Loucy (cell line): ENCODE measurements around the gene GALNT9.

Experiments used
- H2AFZ ChIP-seq: fragments of 200-600 bp; sonication (generic); 2 replicates; pipeline ENCODE4 v1.6.0; 2016; ENCODE audit warnings: antibody characterized with exemption, mild to moderate bottlenecking, low read length, moderate library complexity
- H3F3A ChIP-seq: fragments of 200-600 bp; 2 replicates; pipeline ENCODE4 v1.6.0; 2016; ENCODE audit warnings: antibody characterized with exemption, low read depth, mild to moderate bottlenecking
- H3K27me3 ChIP-seq: fragments of 200-600 bp; sonication (generic); 2 replicates; pipeline ENCODE4 v1.6.1; 2014; ENCODE audit warnings: low read length, mild to moderate bottlenecking; ENCODE audit not compliant: insufficient read depth, poor library complexity, severe bottlenecking
- H3K36me3 ChIP-seq: fragments of 200-600 bp; sonication (generic); 2 replicates; pipeline ENCODE4 v1.6.1; 2016; ENCODE audit warnings: low read length; ENCODE audit not compliant: insufficient read depth
- H3K4me1 ChIP-seq: fragments of 200-600 bp; sonication (generic); 2 replicates; pipeline ENCODE4 v1.5.1; 2014; ENCODE audit warnings: low read length, mild to moderate bottlenecking; ENCODE audit not compliant: insufficient read depth, poor library complexity, severe bottlenecking
- H3K4me2 ChIP-seq: fragments of 200-600 bp; sonication (generic); 2 replicates; pipeline ENCODE4 v1.6.0; 2014; ENCODE audit warnings: antibody characterized with exemption, low read length, low read depth, mild to moderate bottlenecking; ENCODE audit not compliant: poor library complexity, severe bottlenecking
- H3K4me3 ChIP-seq: fragments of 200-600 bp; sonication (generic); 2 replicates; pipeline ENCODE4 v1.5.1; 2014; ENCODE audit warnings: low read length, mild to moderate bottlenecking, mixed read lengths; ENCODE audit not compliant: poor library complexity, severe bottlenecking
- H3K79me2 ChIP-seq: fragments of 200-600 bp; sonication (generic); 2 replicates; pipeline ENCODE4 v1.6.1; 2014; ENCODE audit warnings: low read length; ENCODE audit not compliant: insufficient read depth
- H3K9ac ChIP-seq: fragments of 200-600 bp; sonication (generic); 2 replicates; pipeline ENCODE4 v1.6.0; 2014; ENCODE audit warnings: mild to moderate bottlenecking, low read depth, low read length, moderate library complexity; ENCODE audit not compliant: poor library complexity, severe bottlenecking
- H3K9me2 ChIP-seq: fragments of 200-600 bp; sonication (generic); replicated peaks from 2 replicates; pipeline ENCODE4 v1.6.1; 2016; ENCODE audit warnings: low read depth, low read length, mixed read lengths
- H3K9me3 ChIP-seq: fragments of 200-600 bp; sonication (generic); 2 replicates; pipeline ENCODE4 v1.6.1; 2014; ENCODE audit warnings: mild to moderate bottlenecking, antibody characterized with exemption, low read length, low read depth; ENCODE audit not compliant: insufficient read depth
- H4K20me1 ChIP-seq: fragments of 200-600 bp; sonication (generic); 2 replicates; pipeline ENCODE4 v1.6.0; 2014; ENCODE audit warnings: antibody characterized with exemption, low read length, mild to moderate bottlenecking; ENCODE audit not compliant: insufficient read depth, poor library complexity, severe bottlenecking
- CTCF ChIP-seq: fragments of 200-600 bp; sonication (generic); conservative IDR thresholded peaks from 2 replicates; pipeline ENCODE4 v1.5.1; 2014; ENCODE audit warnings: mild to moderate bottlenecking, antibody characterized with exemption, low read length
- EZH2phosphoT487 ChIP-seq: fragments of 200-600 bp; IDR thresholded peaks from 2 replicates; pipeline ENCODE4 v1.6.1; 2018; ENCODE audit warnings: antibody characterized with exemption, mild to moderate bottlenecking, moderate library complexity, borderline replicate concordance

GALNT9 gene

GRCh38 chr12:132323171-132324010 lies 6.0 kb downstream of the GALNT9 start:
- Histone ChIP-seq H3F3A (no peaks in the 10 kb centered on the region), H3K4me3 (no peak overlapping the region), H3K27me3 (no peaks in the 10 kb centered on the region), H4K20me1 (no peaks in the 10 kb centered on the region), H3K4me1 (peaks cover 19% of the 10 kb centered on the region), H3K9me2 (no peaks in the 10 kb centered on the region), H3K79me2 (no peaks in the 10 kb centered on the region), H3K4me2 (no peak overlapping the region), H3K9me3 (no peaks in the 10 kb centered on the region), H3K9ac (no peak overlapping the region), H2AFZ (no peak overlapping the region), H3K36me3 (no peaks in the 10 kb centered on the region)
- TF ChIP-seq CTCF (no peak), EZH2phosphoT487 (no peak)

- Histone ChIP-seq H3K4me1 (peaks cover 11% of the 10 kb centered on the region), H3K79me2 (no peaks in the 10 kb centered on the region), H3K36me3 (no peaks in the 10 kb centered on the region), H4K20me1 (no peaks in the 10 kb centered on the region), H3F3A (no peaks in the 10 kb centered on the region), H2AFZ (no peak overlapping the region), H3K4me3 (no peak overlapping the region), H3K4me2 (no peak overlapping the region), H3K27me3 (no peaks in the 10 kb centered on the region), H3K9ac (no peak overlapping the region), H3K9me2 (no peaks in the 10 kb centered on the region), H3K9me3 (no peaks in the 10 kb centered on the region)
- TF ChIP-seq EZH2phosphoT487 (no peak), CTCF (no peak)
Observed at GRCh38 chr12:132322206-132323132, 6.9 kb downstream of the GALNT9 start.

- Histone ChIP-seq H3K4me1 (peaks cover 2% of the 10 kb centered on the region), H3K79me2 (no peaks in the 10 kb centered on the region), H3K9me2 (no peaks in the 10 kb centered on the region), H3K27me3 (no peaks in the 10 kb centered on the region), H3K4me2 (no peak overlapping the region), H3K36me3 (no peaks in the 10 kb centered on the region), H4K20me1 (no peaks in the 10 kb centered on the region), H3K4me3 (no peak overlapping the region), H3K9ac (no peak overlapping the region), H3K9me3 (no peaks in the 10 kb centered on the region), H2AFZ (no peak overlapping the region), H3F3A (no peaks in the 10 kb centered on the region)
- TF ChIP-seq CTCF (no peak), EZH2phosphoT487 (no peak)
Observed at GRCh38 chr12:132321321-132322118, 7.9 kb downstream of the GALNT9 start.
